Naive thymus-derived CD8-positive, alpha-beta T cell (primary cell): ENCODE measurements around the gene AKT3. TPM values are rescaled to one million over a fixed set of nuclear protein-coding genes. Genes with fewer than 3 reads are reported as not detected.
A peak's percentile ranks its signal among the peaks of the same experiment; 100 is the strongest.

Experiments
- ATAC-seq, 2 donors: fragments of 150-1000 bp; cut with Tn5 transposase in 1 of 2; sonication (Bioruptor Pico), chemical (Tn5 transposase) in 1 of 2; 1 replicate in 1 of 2; 2 replicates in 1 of 2; pipeline ENCODE4 v1.10.0; 2021; ENCODE audit warnings: mild to moderate bottlenecking in 2 of 2, moderate library complexity in 2 of 2
- POLR2A ChIA-PET: fragments of 350-600 bp; sonication (Branson Sonifier 250); formaldehyde crosslinking; loops from one replicate; lab custom pipeline; 2021; ENCODE audit warnings: antibody characterized with exemption; lab: Charles Lee
- DNase-seq, 10 donors: peaks; one replicate each; pipeline versions ENCODE4 v3.0.0 to v3.0.0-alpha.2; 2020 to 2022
- H3K27ac Mint-ChIP-seq, 10 donors: one replicate each; pipeline ENCODE4 v1.8.0; 2020 to 2022; ENCODE audit warnings: mild to moderate bottlenecking in 10 of 10, mixed read lengths in 10 of 10, moderate library complexity in 4 of 10, inconsistent platforms in 1 of 10
- H3K27me3 Mint-ChIP-seq, 5 donors: one replicate each; pipeline ENCODE4 v1.8.0; 2021 to 2022; ENCODE audit warnings: mixed read lengths in 5 of 5
- H3K36me3 Mint-ChIP-seq, 3 donors: one replicate each; pipeline ENCODE4 v1.8.0; 2020 to 2022; ENCODE audit warnings: mixed read lengths in 3 of 3, mild to moderate bottlenecking in 2 of 3, inconsistent platforms in 1 of 3
- H3K4me1 Mint-ChIP-seq, 4 donors: one replicate each; pipeline ENCODE4 v1.8.0; 2021 to 2022; ENCODE audit warnings: mixed read lengths in 4 of 4
- H3K4me3 Mint-ChIP-seq, 10 donors: one replicate each; pipeline ENCODE4 v1.8.0; 2020 to 2022; ENCODE audit warnings: mild to moderate bottlenecking in 10 of 10, mixed read lengths in 10 of 10, moderate library complexity in 6 of 10, inconsistent platforms in 1 of 10
- H3K9me3 Mint-ChIP-seq, 9 donors: one replicate each; pipeline ENCODE4 v1.8.0; 2020 to 2022; ENCODE audit warnings: mixed read lengths in 9 of 9, mild to moderate bottlenecking in 3 of 9, inconsistent platforms in 1 of 9, moderate library complexity in 1 of 9
- polyA plus RNA-seq, 3 donors: library from polyadenylated mRNA; unstranded; fragments of 300-500 nt; fragmentation: Illumina TruSeq; gene quantifications; one replicate each; pipeline ENCODE4 v1.2.3, GENCODE V29; 2021
- total RNA-seq, 8 experiments: library from RNA in 2 of 8; stranded (reverse) in 2 of 8; gene quantifications; one replicate each; pipeline ENCODE4 v1.2.3 and lab custom pipeline; 2021 to 2026

AKT3 gene
- total and polyA plus RNA-seq, 5 experiments from 2014 or later = 1.7 to 86.5 (median 4.6) TPM

DNA sequence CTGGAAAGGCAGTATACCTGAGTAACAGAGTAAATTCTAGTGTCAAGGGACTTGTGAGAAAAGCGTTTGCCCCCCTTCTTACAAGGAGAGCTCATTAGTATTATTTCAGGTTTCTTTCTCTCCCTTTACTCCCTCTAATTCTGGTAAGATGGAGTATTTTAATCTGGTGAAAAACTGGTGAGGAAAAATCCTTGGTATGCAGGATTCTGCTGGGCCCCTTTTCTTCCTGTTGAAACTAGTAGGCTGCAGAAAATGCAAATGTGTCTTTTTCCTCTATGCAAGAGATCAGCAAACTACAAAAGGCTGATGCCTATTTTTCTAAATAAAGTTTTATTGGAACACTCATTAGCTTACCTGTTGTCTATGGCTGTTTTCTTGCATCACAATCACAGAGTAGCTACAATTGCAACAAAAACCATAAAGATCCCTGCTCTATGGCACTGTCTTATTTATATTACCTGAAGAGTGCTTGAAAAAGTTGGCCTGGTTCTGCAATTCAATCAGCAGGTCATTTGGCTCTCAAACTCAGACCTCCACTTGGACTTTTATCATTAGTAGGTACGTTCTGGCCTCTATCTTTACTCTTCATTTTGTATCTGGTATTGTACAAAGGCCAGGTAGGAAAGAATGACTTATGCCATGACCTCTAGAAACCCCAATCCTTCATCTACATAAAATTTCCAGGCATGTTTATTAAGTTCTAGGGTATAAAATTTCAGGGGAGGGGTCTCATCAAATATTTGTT, 109.6 kb downstream of the AKT3 start:
- Mint-ChIP-seq H3K4me3 (no peak overlapping the region), H3K27me3 (no peaks in the 10 kb centered on the region), H3K9me3 (no peaks in the 10 kb centered on the region), H3K27ac (no peak overlapping the region), H3K36me3 (peaks cover 0 to 19% (median 16%) of the 10 kb centered on the region in 3 donors), H3K4me1 (peaks cover 6 to 26% (median 16%) of the 10 kb centered on the region in 4 donors)
- no peak for ATAC-seq
- no peak for DNase-seq
- POLR2A ChIA-PET = no interaction called here

DNA sequence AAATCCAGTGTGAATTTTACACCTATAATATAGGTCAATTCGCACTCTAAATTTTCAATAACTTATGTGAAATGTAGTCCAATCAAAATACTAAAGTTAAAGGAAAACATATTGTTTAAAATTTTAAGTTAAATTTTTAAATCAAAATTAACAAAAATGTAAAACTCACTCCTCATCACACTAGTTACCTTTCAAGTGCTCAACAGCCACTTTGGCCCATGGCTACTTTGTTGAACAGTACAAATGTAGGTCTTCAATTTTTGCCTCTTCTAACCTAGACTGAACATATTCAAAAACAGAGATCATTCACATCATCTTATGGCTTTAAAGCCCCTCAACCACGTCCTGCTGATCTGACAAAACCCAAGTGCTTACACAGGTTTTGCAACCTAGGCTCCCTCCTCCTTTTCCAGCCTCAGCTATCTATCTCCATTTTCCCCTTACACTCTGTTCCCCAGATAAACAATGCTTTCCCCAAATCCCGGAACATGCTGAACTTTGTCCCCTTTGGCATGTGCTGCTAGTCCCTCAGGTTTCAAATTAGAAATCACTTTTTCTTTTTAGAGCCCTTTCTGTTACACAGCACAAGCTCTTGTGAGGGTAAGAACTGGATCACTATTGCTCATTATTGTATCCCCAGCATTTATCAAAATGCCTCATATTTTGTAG, 110.6 kb downstream of the AKT3 start:
- H3K27ac Mint-ChIP-seq = peak overlapping the region in 1 of 10 donors; percentile 51
- no peaks in the 10 kb centered on the region for H3K9me3 Mint-ChIP-seq
- no peak for DNase-seq
- H3K27me3 Mint-ChIP-seq = no peaks in the 10 kb centered on the region
- peaks cover 0 to 25% (median 20%) of the 10 kb centered on the region in 3 donors for H3K36me3 Mint-ChIP-seq
- peaks cover 7 to 26% (median 15%) of the 10 kb centered on the region in 4 donors for H3K4me1 Mint-ChIP-seq
- H3K4me3 Mint-ChIP-seq = no peak overlapping the region
- POLR2A ChIA-PET = no interaction called here
- ATAC-seq = no peak

DNA sequence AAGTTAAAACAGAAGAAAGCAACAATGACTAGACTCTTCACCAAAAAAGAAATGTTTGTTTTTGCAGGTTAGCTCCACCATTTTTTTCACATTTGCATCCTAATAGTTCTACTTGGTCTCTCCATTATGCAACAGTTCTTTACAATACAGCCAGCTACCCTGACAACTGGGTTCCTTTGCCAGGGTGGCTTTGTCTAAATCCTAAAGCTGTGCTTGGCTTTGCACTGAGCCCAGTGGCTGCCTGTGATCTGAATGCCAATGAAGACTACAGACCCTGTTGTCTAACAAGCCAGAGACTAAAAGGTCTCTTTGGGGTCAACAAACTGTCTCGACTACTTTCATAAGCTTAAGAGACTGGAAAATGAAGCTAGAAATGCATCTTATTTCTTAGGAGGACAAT, 112.0 kb downstream of the AKT3 start:
- Mint-ChIP-seq H3K4me1 (peaks cover 9 to 25% (median 16%) of the 10 kb centered on the region in 4 donors), H3K27ac (peak overlapping the region in 1 of 10 donors; percentile 72), H3K36me3 (peaks cover 0 to 26% (median 19%) of the 10 kb centered on the region in 3 donors), H3K4me3 (no peak overlapping the region), H3K27me3 (no peaks in the 10 kb centered on the region), H3K9me3 (no peaks in the 10 kb centered on the region)
- no peak for ATAC-seq
- DNase-seq = no peak
- POLR2A ChIA-PET = no interaction called here

DNA sequence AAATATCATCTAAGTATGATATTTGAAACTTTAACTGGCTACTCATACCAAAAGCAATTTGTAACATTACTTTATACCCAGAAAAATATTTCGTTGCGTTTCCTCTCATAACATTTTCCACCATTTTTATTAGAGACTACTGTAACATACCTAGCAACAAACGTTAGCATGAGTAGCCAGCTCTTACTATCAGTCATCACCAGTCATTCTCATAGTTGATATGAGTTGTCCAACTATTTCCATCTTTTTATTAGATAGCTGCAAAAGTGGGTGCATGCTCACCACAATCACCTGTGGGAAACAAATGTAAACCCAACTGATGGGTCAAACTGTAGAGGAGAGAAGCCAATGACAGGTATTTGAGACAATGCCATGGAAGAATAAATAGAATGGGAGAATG, 114.6 kb downstream of the AKT3 start:
- ATAC-seq (no peak), DNase-seq (no peak)
- Mint-ChIP-seq H3K9me3 (no peaks in the 10 kb centered on the region), H3K36me3 (peaks cover 0 to 22% (median 16%) of the 10 kb centered on the region in 3 donors), H3K27me3 (no peaks in the 10 kb centered on the region), H3K27ac (peak overlapping the region in 1 of 10 donors; percentile 11), H3K4me1 (peaks cover 9 to 37% (median 24%) of the 10 kb centered on the region in 4 donors), H3K4me3 (no peak overlapping the region)
- POLR2A ChIA-PET = no interaction called here

DNA sequence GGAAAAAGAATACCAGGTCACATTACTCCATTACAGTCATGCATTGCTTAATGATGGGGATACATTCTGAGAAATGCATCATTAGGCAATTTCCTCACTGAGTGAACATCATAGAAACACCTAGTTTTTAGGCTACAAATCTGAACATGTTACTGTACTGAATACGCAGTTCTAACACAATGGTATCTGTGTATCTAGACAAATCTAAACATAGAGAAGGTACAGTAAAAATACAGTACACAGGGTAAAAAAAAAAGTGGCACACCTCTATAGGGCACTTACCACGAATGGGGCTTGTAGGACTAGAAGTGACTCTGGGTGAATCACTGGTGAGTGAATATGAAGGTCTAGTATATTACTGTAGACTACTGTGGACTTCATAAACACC, 115.7 kb downstream of the AKT3 start:
- Mint-ChIP-seq H3K36me3 (peaks cover 0 to 24% (median 16%) of the 10 kb centered on the region in 3 donors), H3K9me3 (no peaks in the 10 kb centered on the region), H3K27ac (no peak overlapping the region), H3K27me3 (no peaks in the 10 kb centered on the region), H3K4me3 (no peak overlapping the region), H3K4me1 (peaks cover 9 to 36% (median 23%) of the 10 kb centered on the region in 4 donors)
- no peak for DNase-seq
- POLR2A ChIA-PET = no interaction called here
- no peak for ATAC-seq

DNA sequence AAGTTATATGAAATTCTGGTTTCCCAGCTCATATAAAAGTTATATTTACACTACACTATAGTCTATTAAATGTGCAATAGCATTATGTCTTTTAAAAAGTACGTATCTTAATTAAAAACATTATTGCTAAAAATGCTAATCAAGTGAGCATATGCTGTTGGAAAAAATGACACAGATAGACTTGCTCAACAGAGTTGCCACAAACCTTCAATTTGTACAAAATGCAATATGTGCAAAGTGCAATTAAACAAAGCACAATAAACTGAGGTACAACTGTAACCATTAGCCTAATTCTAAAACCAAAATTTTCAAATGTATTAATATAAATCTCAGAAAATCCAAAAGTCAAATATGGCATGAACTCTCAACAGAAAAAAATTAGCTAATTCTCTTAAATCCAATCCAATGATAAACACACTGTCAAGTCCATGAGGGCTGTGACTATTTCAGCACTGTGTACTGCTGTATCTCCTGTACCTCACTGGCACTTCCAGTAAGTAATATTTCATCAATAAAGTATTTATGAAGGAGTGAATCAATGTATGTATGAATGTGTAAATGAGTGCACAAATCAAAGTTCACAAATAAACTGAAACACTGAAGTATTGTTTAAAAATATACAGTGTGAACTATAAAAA, 116.3 kb downstream of the AKT3 start:
- Mint-ChIP-seq H3K4me3 (no peak overlapping the region), H3K4me1 (peaks cover 11 to 39% (median 25%) of the 10 kb centered on the region in 4 donors), H3K27me3 (no peaks in the 10 kb centered on the region), H3K9me3 (no peaks in the 10 kb centered on the region), H3K36me3 (peaks cover 0 to 24% (median 16%) of the 10 kb centered on the region in 3 donors), H3K27ac (no peak overlapping the region)
- POLR2A ChIA-PET = no interaction called here
- no peak for ATAC-seq
- no peak for DNase-seq

DNA sequence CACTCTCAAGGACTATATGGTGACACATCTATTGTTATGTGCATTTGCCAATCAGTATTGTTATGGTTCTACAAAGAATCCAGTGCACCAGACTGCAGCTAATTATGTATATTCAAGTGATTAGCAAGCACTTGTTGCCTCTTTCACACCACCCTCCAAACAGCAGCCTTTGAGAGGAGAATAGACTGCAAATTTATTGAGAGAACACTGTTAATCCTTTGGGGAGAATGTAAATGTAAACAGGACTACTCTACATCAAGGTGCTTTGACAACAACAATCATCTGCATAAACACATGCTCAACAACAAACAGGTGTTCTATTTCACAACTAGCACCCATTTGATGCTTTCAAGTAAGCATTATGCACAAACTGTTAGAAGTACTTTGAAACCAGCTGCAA, 117.4 kb downstream of the AKT3 start:
- no peaks in the 10 kb centered on the region for H3K9me3 Mint-ChIP-seq
- H3K27ac Mint-ChIP-seq = peak overlapping the region in 2 of 10 donors; percentile 52 to 73
- H3K27me3 Mint-ChIP-seq = no peaks in the 10 kb centered on the region
- H3K4me1 Mint-ChIP-seq = peaks cover 12 to 42% (median 26%) of the 10 kb centered on the region in 4 donors
- peaks cover 0 to 27% (median 16%) of the 10 kb centered on the region in 3 donors for H3K36me3 Mint-ChIP-seq
- ATAC-seq (no peak), DNase-seq (no peak)
- no peak overlapping the region for H3K4me3 Mint-ChIP-seq
- POLR2A ChIA-PET = no interaction called here

DNA sequence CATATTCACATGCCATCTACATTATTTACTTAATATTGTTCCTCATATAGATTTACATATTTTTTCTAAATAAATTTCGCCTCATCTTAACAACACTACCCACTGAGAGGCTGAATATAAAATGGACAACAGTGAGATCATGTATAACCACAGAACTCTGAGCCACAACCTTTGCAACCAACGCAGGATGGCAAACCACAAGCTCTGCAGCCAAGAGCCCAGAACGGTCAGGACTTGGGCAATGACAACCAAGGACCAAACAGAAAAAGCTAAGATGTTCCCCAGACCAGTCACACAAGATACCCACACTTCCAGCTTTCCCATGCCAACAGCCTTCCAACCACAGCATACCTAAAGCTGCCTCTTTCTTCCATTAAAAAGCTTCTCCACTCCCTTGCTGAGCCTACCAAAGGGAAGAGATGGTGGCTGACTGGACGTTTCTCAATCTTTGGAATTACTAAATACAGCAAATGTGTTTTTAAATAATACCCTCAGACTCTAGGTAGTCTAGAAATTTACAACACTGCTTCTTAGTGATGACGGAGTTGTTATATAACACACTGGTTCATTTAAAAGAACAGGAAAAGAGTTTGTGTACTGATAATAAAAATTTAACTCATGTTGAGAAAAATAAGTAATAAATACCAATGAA, 117.9 kb downstream of the AKT3 start:
- peaks cover 0 to 30% (median 16%) of the 10 kb centered on the region in 3 donors for H3K36me3 Mint-ChIP-seq
- peaks cover 12 to 47% (median 25%) of the 10 kb centered on the region in 4 donors for H3K4me1 Mint-ChIP-seq
- DNase-seq (no peak), ATAC-seq (no peak)
- H3K4me3 Mint-ChIP-seq = no peak overlapping the region
- H3K27ac Mint-ChIP-seq = peak overlapping the region in 2 of 10 donors; percentile 52 to 73
- POLR2A ChIA-PET = no interaction called here
- no peaks in the 10 kb centered on the region for H3K27me3 Mint-ChIP-seq
- H3K9me3 Mint-ChIP-seq = no peaks in the 10 kb centered on the region

DNA sequence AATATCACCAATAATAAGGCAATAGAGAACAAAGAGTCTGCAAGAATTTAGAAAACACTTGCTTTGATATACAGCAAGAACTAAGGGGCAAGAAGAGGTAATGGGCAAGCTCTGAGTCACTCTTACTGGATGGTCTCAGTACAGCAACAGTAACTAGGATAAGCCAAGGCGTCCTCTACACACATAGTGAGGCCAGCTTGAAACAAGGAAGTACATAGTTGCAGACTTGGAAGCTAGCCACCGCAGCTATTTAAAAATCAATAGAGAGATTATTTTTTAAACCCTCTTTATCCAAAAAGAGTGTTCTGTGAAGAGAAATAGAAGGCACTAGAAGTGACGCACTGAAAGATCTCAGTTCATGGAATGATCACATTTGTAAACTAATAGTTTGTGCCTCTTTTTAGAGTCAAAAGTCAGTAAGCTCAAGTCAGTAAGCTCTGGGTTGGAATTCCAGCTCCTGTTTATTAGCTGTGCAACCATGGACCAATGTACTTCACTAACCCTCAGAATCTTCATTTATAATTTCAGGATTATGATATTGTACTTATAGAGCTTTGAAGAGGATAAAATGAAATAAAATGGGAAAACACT, 118.6 kb downstream of the AKT3 start:
- POLR2A ChIA-PET = no interaction called here
- Mint-ChIP-seq H3K4me3 (no peak overlapping the region), H3K36me3 (peaks cover 0 to 30% (median 16%) of the 10 kb centered on the region in 3 donors), H3K4me1 (peaks cover 10 to 46% (median 24%) of the 10 kb centered on the region in 4 donors), H3K27ac (no peak overlapping the region), H3K9me3 (no peaks in the 10 kb centered on the region), H3K27me3 (no peaks in the 10 kb centered on the region)
- DNase-seq = no peak
- no peak for ATAC-seq

DNA sequence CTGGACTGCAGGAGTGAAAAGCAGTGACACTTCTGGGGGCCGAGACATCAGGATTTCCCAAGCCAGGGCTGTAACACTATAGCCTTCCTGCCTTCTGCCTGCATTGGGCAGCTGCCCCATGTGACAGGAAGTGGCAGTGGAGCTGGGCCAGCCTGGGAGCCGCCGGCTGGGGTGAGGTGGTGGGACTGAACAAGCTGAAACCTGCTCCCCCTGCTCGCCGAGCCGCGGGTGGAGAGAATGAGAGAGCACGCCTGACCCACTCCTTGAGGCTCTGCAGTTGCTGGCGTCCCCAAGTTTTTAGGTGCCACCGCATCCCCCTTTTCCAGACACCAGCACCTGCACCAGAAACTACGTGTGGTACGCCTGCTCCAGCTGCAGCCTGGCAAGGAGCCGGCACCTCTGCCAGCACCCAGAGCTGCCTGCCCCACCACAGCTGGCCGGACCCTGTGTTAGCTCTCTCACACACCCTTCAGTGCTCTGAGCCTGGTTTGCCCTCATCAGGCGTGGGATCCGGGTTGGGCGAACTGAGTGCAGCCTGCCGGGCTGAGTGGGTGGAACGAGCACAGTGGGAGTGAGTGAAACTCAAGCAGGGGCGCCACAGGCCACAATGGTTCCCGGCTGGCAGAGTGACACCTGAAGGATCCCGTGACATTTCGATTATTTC, 119.4 kb downstream of the AKT3 start:
- H3K4me1 Mint-ChIP-seq = peaks cover 10 to 46% (median 24%) of the 10 kb centered on the region in 4 donors
- DNase-seq = no peak
- H3K27me3 Mint-ChIP-seq = no peaks in the 10 kb centered on the region
- ATAC-seq = no peak
- H3K27ac Mint-ChIP-seq = no peak overlapping the region
- H3K9me3 Mint-ChIP-seq = no peaks in the 10 kb centered on the region
- H3K4me3 Mint-ChIP-seq = no peak overlapping the region
- POLR2A ChIA-PET = no interaction called here
- H3K36me3 Mint-ChIP-seq = peaks cover 0 to 27% (median 16%) of the 10 kb centered on the region in 3 donors

DNA sequence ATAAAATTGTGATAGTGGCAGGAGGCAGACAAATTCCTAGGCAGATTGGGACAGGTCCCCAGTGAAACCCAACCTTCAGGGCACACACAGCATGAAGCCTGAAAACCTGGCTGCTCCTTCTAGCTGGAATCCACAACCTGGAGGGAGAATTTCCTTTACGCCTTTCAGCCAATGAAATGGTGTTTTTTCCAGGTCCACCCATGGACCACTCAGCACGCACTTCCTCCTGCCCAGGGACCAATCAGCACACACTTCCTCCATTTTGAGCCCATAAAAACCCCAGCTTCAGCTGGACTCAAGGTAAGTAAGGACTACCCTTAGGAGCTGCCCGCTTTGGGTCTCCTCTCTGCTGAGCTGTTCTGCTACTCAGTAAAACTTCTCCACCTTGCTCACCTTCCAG, 120.1 kb downstream of the AKT3 start:
- DNase-seq (no peak), ATAC-seq (no peak)
- H3K4me1 Mint-ChIP-seq = peaks cover 12 to 50% (median 26%) of the 10 kb centered on the region in 4 donors
- no peak overlapping the region for H3K27ac Mint-ChIP-seq
- H3K9me3 Mint-ChIP-seq = no peaks in the 10 kb centered on the region
- H3K36me3 Mint-ChIP-seq = peaks cover 0 to 24% (median 13%) of the 10 kb centered on the region in 3 donors
- no peaks in the 10 kb centered on the region for H3K27me3 Mint-ChIP-seq
- H3K4me3 Mint-ChIP-seq = no peak overlapping the region
- POLR2A ChIA-PET = no interaction called here
